ENCODE results near the gene SLC22A3.

The SLC22A3 gene

DNA sequence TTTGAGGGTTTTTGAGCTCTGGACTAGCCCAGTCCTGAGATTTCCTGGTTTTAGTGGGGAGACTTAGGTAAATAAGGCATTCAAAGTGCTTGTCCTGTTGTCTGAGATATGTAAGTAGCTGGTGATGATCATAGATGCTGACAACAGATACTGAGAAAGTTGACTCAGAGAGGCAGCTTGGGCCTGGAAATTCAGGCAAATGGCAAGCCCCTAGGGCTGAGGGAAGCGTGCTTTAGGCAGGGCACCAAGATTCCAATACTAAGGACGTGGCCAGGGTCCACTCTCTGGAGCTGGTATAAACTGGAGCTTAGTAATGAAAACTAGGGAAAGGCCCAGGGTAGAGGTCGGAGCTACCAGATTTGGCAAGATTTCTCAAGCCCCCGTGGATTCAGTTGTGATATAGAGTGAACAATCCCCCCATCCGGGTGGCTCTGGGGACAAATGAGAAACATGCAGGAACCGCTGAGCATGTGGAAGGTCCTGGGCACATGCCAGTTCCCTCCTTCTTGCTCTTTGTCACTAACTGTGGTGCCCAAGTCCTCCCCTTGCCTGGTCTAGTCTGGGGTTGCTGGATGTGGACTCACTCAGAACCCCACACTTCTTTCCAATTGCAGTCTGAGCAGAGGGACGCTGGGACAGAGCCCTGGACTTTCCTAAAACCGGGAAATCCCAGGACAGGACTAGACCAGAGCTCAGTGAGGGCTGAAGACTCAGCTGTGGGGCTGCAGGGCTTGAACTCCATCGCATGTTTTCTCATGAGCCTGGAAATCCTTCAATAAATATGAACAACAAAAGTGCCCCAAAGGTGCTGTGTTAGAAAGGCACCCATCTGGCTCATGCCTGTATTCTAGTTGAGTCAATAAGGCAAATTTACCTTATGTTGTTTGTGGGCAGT lies 10.3 kb downstream of the SLC22A3 start:
- no peaks in the 10 kb centered on the region for H3K4me1 Mint-ChIP-seq
- DNase-seq, result no peak
- H3K4me3 Mint-ChIP-seq, result no peak overlapping the region
- no peaks in the 10 kb centered on the region for H3K36me3 Mint-ChIP-seq (ENCODE audit: low read depth)
- no peak overlapping the region for H3K27ac Mint-ChIP-seq
- TF ChIP-seq, protein P1, sequence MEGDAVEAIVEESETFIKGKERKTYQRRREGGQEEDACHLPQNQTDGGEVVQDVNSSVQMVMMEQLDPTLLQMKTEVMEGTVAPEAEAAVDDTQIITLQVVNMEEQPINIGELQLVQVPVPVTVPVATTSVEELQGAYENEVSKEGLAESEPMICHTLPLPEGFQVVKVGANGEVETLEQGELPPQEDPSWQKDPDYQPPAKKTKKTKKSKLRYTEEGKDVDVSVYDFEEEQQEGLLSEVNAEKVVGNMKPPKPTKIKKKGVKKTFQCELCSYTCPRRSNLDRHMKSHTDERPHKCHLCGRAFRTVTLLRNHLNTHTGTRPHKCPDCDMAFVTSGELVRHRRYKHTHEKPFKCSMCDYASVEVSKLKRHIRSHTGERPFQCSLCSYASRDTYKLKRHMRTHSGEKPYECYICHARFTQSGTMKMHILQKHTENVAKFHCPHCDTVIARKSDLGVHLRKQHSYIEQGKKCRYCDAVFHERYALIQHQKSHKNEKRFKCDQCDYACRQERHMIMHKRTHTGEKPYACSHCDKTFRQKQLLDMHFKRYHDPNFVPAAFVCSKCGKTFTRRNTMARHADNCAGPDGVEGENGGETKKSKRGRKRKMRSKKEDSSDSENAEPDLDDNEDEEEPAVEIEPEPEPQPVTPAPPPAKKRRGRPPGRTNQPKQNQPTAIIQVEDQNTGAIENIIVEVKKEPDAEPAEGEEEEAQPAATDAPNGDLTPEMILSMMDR (IDR thresholded peaks at IDR 0.05), result no peak
- H3K27me3 Mint-ChIP-seq (ENCODE audit: low read depth, poor library complexity), result peaks cover 33% of the 10 kb centered on the region
- H3K9me3 Mint-ChIP-seq, result no peaks in the 10 kb centered on the region

GRCh38 chr6:160360955-160361354 lies 12.8 kb downstream of the SLC22A3 start:
- H3K27ac Mint-ChIP-seq, result no peak overlapping the region
- no peaks in the 10 kb centered on the region for H3K4me1 Mint-ChIP-seq
- H3K4me3 Mint-ChIP-seq, result no peak overlapping the region

DNA sequence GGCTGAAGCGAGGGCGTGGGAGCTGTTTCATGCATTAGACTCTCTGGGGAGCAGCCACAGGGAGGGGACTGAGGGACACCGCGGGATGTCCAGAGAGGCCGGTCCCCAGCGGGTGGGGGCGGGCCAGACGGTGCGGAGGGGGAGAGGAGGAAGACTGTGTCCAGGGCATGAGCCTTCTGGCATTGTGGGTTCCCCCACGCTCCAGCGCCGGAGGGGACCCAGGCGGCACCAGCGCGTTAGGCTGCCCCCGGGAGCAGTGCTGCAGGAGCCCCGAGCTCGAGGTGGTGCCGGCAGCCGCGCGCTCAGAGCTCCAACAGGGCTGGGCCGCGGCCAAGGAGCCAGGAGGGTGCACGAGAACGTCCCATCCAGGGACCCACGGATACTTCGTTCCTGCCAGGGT lies 14.4 kb downstream of the SLC22A3 start:
- Mint-ChIP-seq H3K9me3 (no peaks in the 10 kb centered on the region), H3K27me3 (ENCODE audit: low read depth, poor library complexity) (peaks cover 15% of the 10 kb centered on the region), H3K4me3 (no peak overlapping the region), H3K27ac (no peak overlapping the region), H3K36me3 (ENCODE audit: low read depth) (no peaks in the 10 kb centered on the region), H3K4me1 (no peaks in the 10 kb centered on the region)
- TF ChIP-seq, protein P1 (IDR thresholded peaks at IDR 0.05), result no peak
- no peak for DNase-seq

More at GRCh38 chr6:160360955-160361354, 12.8 kb downstream of the SLC22A3 start:
- TF ChIP-seq, protein P1 (IDR thresholded peaks at IDR 0.05), result no peak
- Mint-ChIP-seq H3K9me3 (no peaks in the 10 kb centered on the region), H3K36me3 (ENCODE audit: low read depth) (no peaks in the 10 kb centered on the region), H3K27me3 (ENCODE audit: low read depth, poor library complexity) (peaks cover 21% of the 10 kb centered on the region)
- DNase-seq, result no peak

- DNase-seq, result no peak
- H3K27ac Mint-ChIP-seq, result no peak overlapping the region
- TF ChIP-seq, protein P1 (IDR thresholded peaks at IDR 0.05), result no peak
- no peak overlapping the region for H3K4me3 Mint-ChIP-seq
- H3K27me3 Mint-ChIP-seq (ENCODE audit: low read depth, poor library complexity), result peaks cover 15% of the 10 kb centered on the region
- no peaks in the 10 kb centered on the region for H3K36me3 Mint-ChIP-seq (ENCODE audit: low read depth)
- no peaks in the 10 kb centered on the region for H3K9me3 Mint-ChIP-seq
- no peaks in the 10 kb centered on the region for H3K4me1 Mint-ChIP-seq
These were observed 15.1 kb downstream of the SLC22A3 start for GRCh38 chr6:160363016-160363996.

GRCh38 chr6:160365117-160365516 lies 16.9 kb downstream of the SLC22A3 start:
- TF ChIP-seq, protein P1 (IDR thresholded peaks at IDR 0.05), result no peak
- Mint-ChIP-seq H3K4me1 (no peaks in the 10 kb centered on the region), H3K9me3 (no peaks in the 10 kb centered on the region), H3K36me3 (ENCODE audit: low read depth) (no peaks in the 10 kb centered on the region), H3K27ac (no peak overlapping the region), H3K4me3 (no peak overlapping the region), H3K27me3 (ENCODE audit: low read depth, poor library complexity) (peaks cover 15% of the 10 kb centered on the region)
- DNase-seq, result no peak

Data from nephron progenitor cell (in vitro differentiated cells).